Smooth muscle cell (in vitro differentiated cells): ENCODE measurements around the gene PRSS33. TPM values are rescaled to one million over a fixed set of nuclear protein-coding genes. Genes with fewer than 3 reads are reported as not detected.

Experiments used
- DNase-seq: peaks from one replicate; lab custom pipeline; 2025; ENCODE audit not compliant: unreplicated experiment; lab: John Stamatoyannopoulos, UW
- H2AFZ ChIP-seq: fragments of 200-600 bp; sonication (generic); 2 replicates; pipeline ENCODE4 v1.6.0; 2016; ENCODE audit warnings: antibody characterized with exemption, low read depth, mild to moderate bottlenecking
- H3F3A ChIP-seq: fragments of 200-600 bp; sonication (generic); 2 replicates; pipeline ENCODE4 v1.6.0; 2017; ENCODE audit warnings: antibody characterized with exemption, low read depth
- H3K27ac ChIP-seq: fragments of 200-600 bp; sonication (generic); 2 replicates; pipeline ENCODE4 v1.5.1; 2016; ENCODE audit warnings: low read depth, mild to moderate bottlenecking
- H3K27me3 ChIP-seq: fragments of 200-600 bp; sonication (generic); 2 replicates; pipeline ENCODE4 v1.6.1; 2016; ENCODE audit warnings: low read depth, mild to moderate bottlenecking
- H3K36me3 ChIP-seq: fragments of 200-600 bp; sonication (generic); 2 replicates; pipeline ENCODE4 v1.5.1; 2016; ENCODE audit warnings: low read depth
- H3K4me1 ChIP-seq: fragments of 200-600 bp; sonication (generic); 2 replicates; pipeline ENCODE4 v1.5.1; 2016; ENCODE audit warnings: low read depth
- H3K4me2 ChIP-seq: fragments of 200-600 bp; sonication (generic); 2 replicates; pipeline ENCODE4 v1.6.0; 2016; ENCODE audit warnings: mild to moderate bottlenecking
- H3K4me3 ChIP-seq: fragments of 200-600 bp; sonication (generic); 2 replicates; pipeline ENCODE4 v1.5.1; 2016; ENCODE audit warnings: mild to moderate bottlenecking
- H3K79me2 ChIP-seq: fragments of 200-600 bp; sonication (generic); 2 replicates; pipeline ENCODE4 v1.6.0; 2016; ENCODE audit warnings: low read depth, mild to moderate bottlenecking
- H3K9ac ChIP-seq: fragments of 200-600 bp; sonication (generic); 2 replicates; pipeline ENCODE4 v1.6.0; 2016; ENCODE audit warnings: low read depth
- H3K9me3 ChIP-seq: fragments of 200-600 bp; sonication (generic); replicated peaks from 2 replicates; pipeline ENCODE4 v1.5.1; 2016; ENCODE audit warnings: low read depth
- H4K20me1 ChIP-seq: fragments of 200-600 bp; sonication (generic); 2 replicates; pipeline ENCODE4 v1.6.0; 2016; ENCODE audit warnings: low read depth
- CTCF ChIP-seq: fragments of 200-600 bp; sonication (generic); IDR thresholded peaks from 2 replicates; pipeline ENCODE4 v1.5.1; 2017; ENCODE audit warnings: borderline replicate concordance, mild to moderate bottlenecking, antibody characterized with exemption; ENCODE audit not compliant: insufficient read depth, poor library complexity, severe bottlenecking
- WGBS: methylation state at CpG from one replicate; pipeline ENCODE4 v1.1.7; 2016; ENCODE audit warnings: low lambda C conversion rate; 5-methylcytosine and 5-hydroxymethylcytosine counted together
- polyA plus RNA-seq: library from polyadenylated mRNA; unstranded; fragments of >200 nt; fragmentation: Nextera tagmentation; extraction: Ambion mirVana; gene quantifications from 2 replicates; pipeline ENCODE4 v1.2.1, GENCODE V29; 2016
- total RNA-seq: library from RNA; depleted of rRNA; stranded (reverse); fragments of >200 nt; gene quantifications from 2 replicates; pipeline ENCODE4 v1.2.3, GENCODE V29; 2014

PRSS33 gene
- total and polyA plus RNA-seq, 2 experiments from 2014 or later, result not detected

- no peak for DNase-seq
- Histone ChIP-seq H3K4me3 (no peak overlapping the region), H3K27me3 (no peaks in the 10 kb centered on the region), H3K4me1 (no peaks in the 10 kb centered on the region), H3F3A (no peaks in the 10 kb centered on the region), H3K9me3 (no peaks in the 10 kb centered on the region), H4K20me1 (no peaks in the 10 kb centered on the region), H3K4me2 (no peak overlapping the region), H3K9ac (no peak overlapping the region), H2AFZ (no peak overlapping the region), H3K27ac (no peak overlapping the region), H3K36me3 (no peaks in the 10 kb centered on the region), H3K79me2 (no peaks in the 10 kb centered on the region)
- WGBS, result 91% methylated on average over 40 of the region's 68 CpGs
- TF ChIP-seq CTCF, result no peak
Observed at GRCh38 chr16:2817340-2818271, 30.2 kb upstream of the PRSS33 start.

GRCh38 chr16:2816751-2817339, 29.5 kb upstream of the PRSS33 start, which contains the start of gene PRSS21:
Gene PRSS21, plus strand, starts transcription at chr16:2817237. Its CDS starts 32 bp downstream, at chr16:2817269.
- TF ChIP-seq CTCF, result no peak
- H2AFZ ChIP-seq, result no peak within 1 kb of the TSS
- no peaks in the 10 kb centered on the region for H3F3A ChIP-seq
- no peaks in the 10 kb centered on the region for H3K4me1 ChIP-seq
- H3K4me2 ChIP-seq, result no peak within 1 kb of the TSS
- no peaks in the 10 kb centered on the region for H3K36me3 ChIP-seq
- H3K79me2 ChIP-seq, result no peaks in the 10 kb centered on the region
- DNase-seq, result no peak
- H3K27ac ChIP-seq, result no peak within 1 kb of the TSS
- H4K20me1 ChIP-seq, result no peaks in the 10 kb centered on the region
- H3K27me3 ChIP-seq, result no peaks in the 10 kb centered on the region
- no peak within 1 kb of the TSS for H3K9ac ChIP-seq
- H3K9me3 ChIP-seq, result no peaks in the 10 kb centered on the region
- WGBS, result 96% methylated on average over 9 of the region's 28 CpGs
- no peak within 1 kb of the TSS for H3K4me3 ChIP-seq

- Histone ChIP-seq H3K79me2 (no peaks in the 10 kb centered on the region), H3K4me1 (no peaks in the 10 kb centered on the region), H3K27ac (no peak overlapping the region), H3F3A (no peaks in the 10 kb centered on the region), H3K9ac (no peak overlapping the region), H4K20me1 (no peaks in the 10 kb centered on the region), H3K9me3 (no peaks in the 10 kb centered on the region), H3K4me2 (no peak overlapping the region), H2AFZ (no peak overlapping the region), H3K36me3 (no peaks in the 10 kb centered on the region), H3K27me3 (no peaks in the 10 kb centered on the region), H3K4me3 (no peak overlapping the region)
- DNase-seq, result no peak
- WGBS, result 86% methylated on average over 10 of the region's 10 CpGs
- TF ChIP-seq CTCF, result no peak
Observed at GRCh38 chr16:2815299-2815771, 28.0 kb upstream of the PRSS33 start.
